ENCODE results near the gene NOL4L.

- TF ChIP-seq, protein P1, sequence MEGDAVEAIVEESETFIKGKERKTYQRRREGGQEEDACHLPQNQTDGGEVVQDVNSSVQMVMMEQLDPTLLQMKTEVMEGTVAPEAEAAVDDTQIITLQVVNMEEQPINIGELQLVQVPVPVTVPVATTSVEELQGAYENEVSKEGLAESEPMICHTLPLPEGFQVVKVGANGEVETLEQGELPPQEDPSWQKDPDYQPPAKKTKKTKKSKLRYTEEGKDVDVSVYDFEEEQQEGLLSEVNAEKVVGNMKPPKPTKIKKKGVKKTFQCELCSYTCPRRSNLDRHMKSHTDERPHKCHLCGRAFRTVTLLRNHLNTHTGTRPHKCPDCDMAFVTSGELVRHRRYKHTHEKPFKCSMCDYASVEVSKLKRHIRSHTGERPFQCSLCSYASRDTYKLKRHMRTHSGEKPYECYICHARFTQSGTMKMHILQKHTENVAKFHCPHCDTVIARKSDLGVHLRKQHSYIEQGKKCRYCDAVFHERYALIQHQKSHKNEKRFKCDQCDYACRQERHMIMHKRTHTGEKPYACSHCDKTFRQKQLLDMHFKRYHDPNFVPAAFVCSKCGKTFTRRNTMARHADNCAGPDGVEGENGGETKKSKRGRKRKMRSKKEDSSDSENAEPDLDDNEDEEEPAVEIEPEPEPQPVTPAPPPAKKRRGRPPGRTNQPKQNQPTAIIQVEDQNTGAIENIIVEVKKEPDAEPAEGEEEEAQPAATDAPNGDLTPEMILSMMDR (IDR thresholded peaks at IDR 0.05; ENCODE audit: low read length), result no peak
- no peak for TF ChIP-seq EZH2 (IDR thresholded peaks at IDR 0.05; ENCODE audit: borderline replicate concordance, low read length)
Observed at GRCh38 chr20:32518593-32519380, 66.3 kb downstream of the NOL4L start.
